ENCODE measurements around the gene P4HA2.

DNA sequence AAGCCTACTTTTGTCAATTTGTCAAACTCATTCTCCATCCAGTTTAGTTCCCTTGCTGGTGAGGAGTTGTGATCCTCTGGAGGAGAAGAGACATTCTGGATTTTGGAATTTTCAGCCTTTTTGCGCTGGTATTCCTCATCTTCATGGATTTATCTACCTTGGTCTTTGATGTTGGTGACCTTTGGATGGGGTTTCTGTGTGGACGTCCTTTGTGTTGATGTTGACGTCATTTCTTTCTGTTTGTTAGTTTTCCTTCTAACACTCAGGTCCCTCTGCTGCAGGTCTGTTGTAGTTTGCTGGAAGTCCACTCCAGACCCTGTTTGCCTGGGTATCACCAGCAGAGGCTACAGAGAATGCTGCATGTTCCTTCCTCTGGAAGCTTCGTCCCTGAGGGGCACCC, 71.2 kb downstream of the P4HA2 start:
- TF ChIP-seq, protein P1, sequence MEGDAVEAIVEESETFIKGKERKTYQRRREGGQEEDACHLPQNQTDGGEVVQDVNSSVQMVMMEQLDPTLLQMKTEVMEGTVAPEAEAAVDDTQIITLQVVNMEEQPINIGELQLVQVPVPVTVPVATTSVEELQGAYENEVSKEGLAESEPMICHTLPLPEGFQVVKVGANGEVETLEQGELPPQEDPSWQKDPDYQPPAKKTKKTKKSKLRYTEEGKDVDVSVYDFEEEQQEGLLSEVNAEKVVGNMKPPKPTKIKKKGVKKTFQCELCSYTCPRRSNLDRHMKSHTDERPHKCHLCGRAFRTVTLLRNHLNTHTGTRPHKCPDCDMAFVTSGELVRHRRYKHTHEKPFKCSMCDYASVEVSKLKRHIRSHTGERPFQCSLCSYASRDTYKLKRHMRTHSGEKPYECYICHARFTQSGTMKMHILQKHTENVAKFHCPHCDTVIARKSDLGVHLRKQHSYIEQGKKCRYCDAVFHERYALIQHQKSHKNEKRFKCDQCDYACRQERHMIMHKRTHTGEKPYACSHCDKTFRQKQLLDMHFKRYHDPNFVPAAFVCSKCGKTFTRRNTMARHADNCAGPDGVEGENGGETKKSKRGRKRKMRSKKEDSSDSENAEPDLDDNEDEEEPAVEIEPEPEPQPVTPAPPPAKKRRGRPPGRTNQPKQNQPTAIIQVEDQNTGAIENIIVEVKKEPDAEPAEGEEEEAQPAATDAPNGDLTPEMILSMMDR (CRISPR knock-in tag; IDR thresholded peaks at IDR 0.05) = no peak
- TF ChIP-seq ZFP82 (CRISPR knock-in tag; IDR thresholded peaks at IDR 0.05; ENCODE audit: borderline replicate concordance) (no peak), NFYB (CRISPR knock-in tag; IDR thresholded peaks at IDR 0.05) (no peak), FOXM1 (CRISPR knock-in tag; IDR thresholded peaks at IDR 0.05) (no peak), MEIS1 (CRISPR knock-in tag; IDR thresholded peaks at IDR 0.05; ENCODE audit: borderline replicate concordance) (no peak), GATAD2A (CRISPR knock-in tag; IDR thresholded peaks at IDR 0.05) (no peak; the same call in 1 of the 2 replicates)
